Suppressor macrophage treated with lipopolysaccharide for 1 hour (primary cell): ENCODE measurements around the gene MAN2A1.
"Not testable (repeated sequence)": the region's sequence is repeated elsewhere in the genome, so short reads cannot be mapped to it uniquely, and the experiment has no call there.

Experiments used
- DNase-seq, 3 donors: peaks; one replicate each; pipeline ENCODE4 v3.0.0-alpha.2; 2020 to 2022

Gene MAN2A1

DNA sequence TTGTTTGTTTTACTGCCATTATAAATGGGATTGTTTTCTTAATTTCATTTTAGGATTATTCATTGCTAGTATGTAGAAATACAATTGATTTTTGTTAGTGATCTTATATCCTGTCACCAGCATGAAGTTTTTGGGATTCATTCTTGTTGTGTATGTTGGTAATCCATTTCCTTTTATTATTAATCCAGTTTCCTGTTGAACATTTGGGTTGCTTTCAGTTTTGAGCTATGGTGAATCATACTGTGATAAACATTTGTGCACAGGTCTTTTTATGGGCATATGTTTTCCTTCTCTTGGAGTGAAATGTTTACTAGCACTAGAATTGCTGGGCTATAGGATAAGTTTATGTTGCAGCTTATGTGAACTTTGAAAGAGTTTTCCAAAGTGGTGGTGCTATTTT lies 69.6 kb downstream of the MAN2A1 start:
- DNase-seq = peak in 2 of 3 donors; percentile 19 to 23

GRCh38 chr5:109760130-109760529 lies 70.4 kb downstream of the MAN2A1 start:
- DNase-seq = not testable (repeated sequence)

DNA sequence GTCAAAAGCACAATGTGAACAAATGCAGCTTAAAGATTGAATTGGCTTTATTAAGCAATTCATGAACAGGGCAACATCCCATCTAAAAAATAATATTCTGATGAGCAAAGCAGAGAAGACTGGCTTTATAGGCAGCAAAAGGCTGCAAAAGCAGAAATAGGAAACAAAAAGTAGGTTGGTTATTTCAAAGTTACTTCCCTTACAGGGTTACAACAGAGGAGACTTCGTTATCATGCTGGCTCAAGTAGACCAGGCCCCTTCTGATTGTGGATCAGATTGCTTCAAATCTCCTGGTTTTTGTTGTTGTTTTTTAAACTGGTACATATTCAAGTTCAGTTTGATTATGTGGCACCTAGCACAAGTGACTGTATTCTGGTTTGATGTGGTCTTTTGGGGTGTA lies 73.1 kb downstream of the MAN2A1 start:
- DNase-seq = peak in 2 of 3 donors; percentile 33 to 36

DNA sequence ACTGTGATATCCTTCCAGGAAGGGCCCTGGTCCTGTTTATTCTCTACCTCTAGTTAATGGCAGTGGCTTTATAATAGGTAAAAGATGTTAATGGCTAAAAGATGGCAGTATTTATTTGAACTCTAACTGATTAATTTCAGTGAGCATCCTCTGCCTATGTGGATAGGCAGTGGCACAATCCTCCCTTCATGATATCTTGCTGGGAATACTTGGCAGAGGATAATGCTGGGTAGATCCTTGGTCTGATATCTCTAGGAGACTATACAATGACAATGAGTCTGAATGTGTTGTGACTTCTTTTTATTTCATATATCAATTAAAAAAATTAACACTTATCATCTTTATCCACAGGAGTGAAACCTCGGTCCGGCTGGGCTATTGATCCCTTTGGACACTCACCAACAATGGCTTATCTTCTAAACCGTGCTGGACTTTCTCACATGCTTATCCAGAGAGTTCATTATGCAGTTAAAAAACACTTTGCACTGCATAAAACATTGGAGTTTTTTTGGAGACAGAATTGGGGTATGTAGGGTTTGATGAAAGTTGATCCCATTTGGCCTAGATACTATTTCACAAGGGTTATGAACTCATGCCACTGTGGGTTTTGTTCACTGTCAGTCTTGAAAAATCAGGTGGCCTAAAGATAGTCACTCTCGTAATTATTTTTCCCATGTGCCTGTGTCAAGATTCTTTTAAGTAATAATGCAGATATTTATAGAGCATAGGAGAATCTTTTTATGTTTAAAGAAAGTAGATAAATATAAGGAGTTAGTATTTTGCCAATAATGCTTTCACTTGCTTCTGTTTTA lies 77.7 kb downstream of the MAN2A1 start:
- no peak for DNase-seq

GRCh38 chr5:109767997-109768396 lies 78.3 kb downstream of the MAN2A1 start:
- no peak for DNase-seq

GRCh38 chr5:109769597-109770291 lies 80.0 kb downstream of the MAN2A1 start:
- peak in 1 of 3 donors; percentile 4 for DNase-seq

GRCh38 chr5:109775130-109775529 lies 85.4 kb downstream of the MAN2A1 start:
- DNase-seq = no peak

DNA sequence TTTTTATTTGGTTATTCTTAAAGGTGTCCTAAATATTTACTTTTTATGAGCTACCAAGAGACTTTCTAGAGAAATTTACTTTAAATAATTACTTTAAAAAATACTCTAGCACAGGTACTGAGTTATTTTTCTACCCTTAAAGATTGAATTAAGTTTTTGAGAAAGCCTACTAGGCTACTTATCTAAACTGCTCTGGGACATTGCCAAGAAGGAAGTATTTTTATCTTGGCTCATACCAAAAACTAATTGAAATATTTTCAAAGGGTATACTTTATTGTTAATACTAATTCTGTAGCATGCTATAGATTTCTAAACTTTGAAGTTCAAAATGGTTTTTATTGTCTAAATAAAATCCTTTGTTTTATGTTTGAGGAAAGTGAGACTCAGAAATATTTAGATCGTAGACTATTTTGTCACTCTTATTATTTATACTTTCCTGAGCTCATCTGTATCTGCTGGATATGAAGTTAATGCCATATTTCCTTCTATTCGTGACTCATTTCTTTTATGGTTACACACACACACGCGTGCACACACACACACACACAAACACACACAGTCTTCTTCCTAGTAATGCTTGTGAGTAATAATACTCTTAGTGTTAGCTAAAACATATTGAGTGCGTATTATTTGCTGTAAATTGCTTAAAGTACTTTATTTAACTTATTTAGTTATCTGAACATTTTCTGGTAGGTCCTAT lies 89.5 kb downstream of the MAN2A1 start:
- no peak for DNase-seq

- no peak for DNase-seq
Measured at GRCh38 chr5:109784687-109785086, 95.0 kb downstream of the MAN2A1 start.

DNA sequence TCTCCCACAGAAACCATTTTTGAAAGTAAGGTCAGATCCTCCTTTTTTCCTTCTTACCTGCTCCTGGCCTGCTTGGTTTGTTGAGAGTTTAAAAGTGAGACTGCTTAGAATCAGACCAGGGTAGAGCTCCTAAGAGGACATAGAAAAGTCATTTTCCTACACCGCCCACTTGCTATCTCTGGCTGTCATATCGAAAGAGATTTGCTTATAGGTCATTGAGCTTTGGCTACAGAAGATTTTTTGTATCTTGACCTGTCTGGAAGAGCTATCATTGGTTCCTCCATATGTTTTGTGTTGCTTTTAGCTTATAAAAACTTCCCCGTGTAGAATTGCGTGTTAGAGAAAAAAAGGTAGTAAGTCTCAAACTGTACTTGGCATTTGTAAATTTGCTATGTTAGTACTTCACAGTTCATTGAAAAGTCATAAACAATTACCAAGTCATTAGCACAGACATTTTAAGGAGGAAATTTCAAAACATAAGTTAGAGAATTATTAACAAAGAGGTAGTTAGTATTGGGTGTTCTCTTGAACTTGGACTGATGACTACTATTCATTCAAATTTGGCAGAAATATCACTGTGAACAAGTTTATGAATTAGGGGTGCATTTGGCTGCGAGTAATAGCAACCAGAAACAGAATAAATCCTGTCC lies 96.6 kb downstream of the MAN2A1 start:
- no peak for DNase-seq

DNA sequence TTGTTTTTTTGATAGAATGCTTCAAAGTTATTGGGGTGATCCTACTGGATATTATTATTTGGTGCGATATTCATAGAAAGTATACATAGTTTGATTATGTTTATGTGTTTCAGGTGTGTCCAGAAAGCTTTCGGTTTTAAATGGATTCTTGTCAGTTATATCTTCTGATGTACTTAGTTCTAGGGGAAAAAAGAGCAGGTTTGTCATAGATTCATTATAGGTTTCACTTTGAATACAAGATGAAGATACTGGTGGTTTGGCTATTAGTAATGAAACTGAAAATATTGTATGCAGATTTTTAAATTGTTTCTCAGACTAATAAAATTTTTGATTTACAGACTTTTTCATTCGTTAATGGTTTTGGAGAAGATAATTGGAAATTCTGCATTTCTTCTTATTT lies 98.9 kb downstream of the MAN2A1 start:
- DNase-seq = no peak

DNA sequence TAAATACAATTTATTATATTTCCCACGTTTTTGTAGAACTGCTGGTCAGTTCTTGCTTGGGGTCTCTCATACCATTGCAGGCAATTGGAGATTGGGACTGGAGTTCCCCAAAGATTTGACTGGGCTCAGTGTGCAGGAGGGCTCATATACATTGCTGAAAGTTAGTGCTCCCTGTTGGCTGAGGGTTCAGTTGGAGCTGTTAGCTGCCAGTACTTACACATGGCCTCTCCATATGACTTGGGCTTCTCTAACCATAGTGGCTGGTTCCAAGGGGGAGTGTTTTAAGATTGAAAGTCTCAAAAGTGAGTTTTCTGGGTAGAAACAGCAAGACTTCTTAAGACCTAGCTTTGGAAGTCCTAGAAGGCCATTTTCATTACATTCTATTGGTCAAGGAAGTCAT lies 102.9 kb downstream of the MAN2A1 start:
- DNase-seq = no peak

GRCh38 chr5:109803854-109804253 lies 114.1 kb downstream of the MAN2A1 start:
- no peak for DNase-seq

DNA sequence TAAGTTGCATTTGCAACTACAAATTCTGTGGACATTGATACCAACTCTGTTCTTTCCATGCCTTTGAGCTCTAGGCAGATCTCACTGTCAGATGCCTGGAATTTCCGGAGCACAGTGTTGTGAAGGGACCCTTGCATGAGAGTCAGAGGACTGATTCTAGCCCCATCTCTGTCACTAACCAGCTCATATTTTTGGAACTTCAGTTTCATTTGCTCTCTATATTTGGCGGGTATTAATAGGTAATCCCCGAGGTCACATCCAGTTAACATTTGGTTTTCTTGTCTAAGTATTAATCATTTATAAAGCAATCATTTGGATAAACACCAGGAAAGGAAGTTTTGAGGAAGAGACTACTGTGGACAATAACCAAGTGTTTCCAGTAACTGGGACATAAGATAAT lies 115.7 kb downstream of the MAN2A1 start:
- DNase-seq = no peak

DNA sequence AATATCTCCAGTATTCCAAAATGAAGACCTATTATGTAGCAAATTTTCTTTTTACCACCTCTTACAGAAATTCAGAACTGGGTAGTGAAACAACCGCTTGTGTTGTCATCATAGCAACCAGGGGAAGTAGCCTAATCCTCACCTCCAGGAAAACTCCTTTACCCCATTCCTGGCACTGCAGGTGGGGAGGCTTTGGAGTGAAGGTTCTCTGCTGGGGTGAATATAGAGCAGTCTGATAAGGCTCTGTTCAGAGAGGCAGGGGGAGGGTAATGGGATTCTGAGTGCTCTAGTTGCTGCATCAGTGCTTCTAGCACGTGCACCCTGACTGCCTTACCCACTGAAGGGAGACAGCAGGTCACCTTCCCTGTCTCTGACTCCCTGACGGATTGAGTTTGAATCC lies 116.2 kb downstream of the MAN2A1 start:
- no peak for DNase-seq

DNA sequence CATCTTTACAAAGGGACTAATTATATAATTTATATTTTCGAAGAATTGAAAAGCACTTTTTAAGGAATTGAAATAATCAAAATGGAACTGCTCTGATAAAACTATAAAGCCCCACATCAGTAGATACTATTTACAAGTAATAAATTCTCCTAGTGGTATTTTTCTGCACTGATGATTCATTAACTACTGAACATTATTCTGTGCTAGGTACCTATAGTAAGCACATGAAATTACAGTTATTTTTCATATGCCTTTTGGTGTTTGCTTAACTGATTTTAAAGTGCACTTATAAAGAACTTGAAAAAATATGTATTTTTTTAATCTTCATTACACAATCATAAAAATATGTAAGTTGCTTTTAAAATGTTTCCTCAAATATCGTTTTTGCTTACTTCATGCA lies 123.0 kb downstream of the MAN2A1 start:
- no peak for DNase-seq

DNA sequence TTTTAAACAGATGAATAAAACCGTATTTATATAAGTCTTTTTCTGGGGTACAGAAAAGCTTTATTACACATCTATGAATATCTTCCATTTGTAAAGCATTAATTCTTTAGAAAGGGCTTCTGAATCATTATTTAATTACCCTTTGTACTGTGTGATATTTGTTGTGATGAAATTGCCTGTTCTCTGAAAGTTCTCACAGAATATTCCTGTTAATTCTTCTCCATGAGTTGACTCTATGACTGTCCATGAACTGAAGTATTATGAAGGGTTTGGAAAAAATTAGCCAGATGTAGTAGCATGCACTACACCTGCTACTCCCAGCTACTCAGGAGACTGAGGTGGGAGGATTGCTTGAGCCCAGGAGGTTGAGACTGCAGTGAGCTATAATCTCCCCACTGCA lies 127.0 kb downstream of the MAN2A1 start:
- DNase-seq = no peak

DNA sequence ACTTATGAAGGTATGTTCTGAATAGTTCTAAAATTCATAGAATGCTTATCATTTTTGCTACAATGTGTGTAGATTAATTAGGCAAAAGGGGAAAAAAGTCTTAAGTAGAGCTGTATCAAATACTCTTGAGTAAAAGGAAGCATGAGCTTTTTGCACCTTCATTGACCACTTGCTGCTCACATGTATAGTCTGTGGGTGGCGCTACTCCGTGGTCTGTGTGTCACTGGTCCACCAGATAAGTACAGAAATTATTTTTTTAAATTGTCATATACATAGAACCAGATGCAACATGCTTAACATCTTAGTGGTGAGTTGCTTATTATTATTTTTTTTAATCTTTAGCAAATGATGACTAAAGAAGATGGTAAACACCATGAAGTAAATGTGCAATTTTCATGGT lies 130.2 kb downstream of the MAN2A1 start:
- no peak for DNase-seq

DNA sequence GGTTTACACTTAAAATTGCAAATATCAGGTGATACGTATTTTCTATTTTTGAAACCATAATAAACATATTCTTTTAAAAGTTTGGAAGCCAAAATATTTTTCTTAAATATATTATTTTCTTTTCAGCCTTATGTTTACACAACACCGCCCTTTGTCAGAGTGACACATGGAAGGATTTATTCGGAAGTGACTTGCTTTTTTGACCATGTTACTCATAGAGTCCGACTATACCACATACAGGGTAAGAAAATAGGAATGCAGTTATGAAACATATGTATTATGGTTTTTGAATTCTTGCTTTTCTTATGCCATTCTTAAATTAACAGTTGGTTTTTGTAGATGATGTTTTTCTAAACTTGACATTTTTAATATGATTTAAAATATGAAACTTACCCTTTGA lies 133.9 kb downstream of the MAN2A1 start:
- no peak for DNase-seq

DNA sequence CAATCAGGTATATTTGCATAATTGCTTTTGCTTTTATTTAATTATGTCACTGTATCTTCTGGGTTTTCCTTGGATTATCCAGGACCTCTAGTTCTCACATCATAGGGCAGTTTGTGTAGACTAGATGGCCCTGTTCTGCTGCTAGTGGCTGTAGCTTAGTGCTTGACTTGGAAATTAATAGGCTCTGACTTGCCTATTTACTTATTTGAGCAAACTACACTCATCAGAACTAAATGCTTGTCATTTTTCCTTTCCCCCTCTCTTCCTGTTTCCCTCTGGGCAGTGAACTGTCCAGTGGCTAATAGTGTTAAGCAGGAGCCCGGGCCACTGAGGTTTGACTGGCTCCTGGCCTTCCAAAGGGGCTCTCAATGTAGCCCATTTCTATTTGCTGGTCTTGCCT lies 135.7 kb downstream of the MAN2A1 start:
- no peak for DNase-seq

DNA sequence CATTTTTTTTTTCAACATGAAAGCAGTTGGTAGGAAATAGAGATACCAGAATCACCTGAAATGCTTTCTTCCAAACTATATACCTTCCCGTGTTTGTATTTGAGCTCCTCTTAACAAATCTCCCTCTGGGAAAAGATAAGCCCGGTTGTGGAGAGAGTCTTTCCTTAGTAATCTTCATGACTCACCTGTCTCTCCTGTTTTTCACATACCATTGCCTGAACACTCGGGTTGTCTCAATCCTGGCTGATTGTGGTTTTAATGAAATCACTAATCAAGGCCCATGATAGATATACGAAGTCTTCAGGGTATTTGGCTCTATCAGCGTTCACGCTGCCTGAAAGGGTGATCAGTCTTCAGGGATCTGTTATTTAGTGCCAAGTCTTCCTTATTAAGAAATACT lies 136.7 kb downstream of the MAN2A1 start:
- DNase-seq = no peak

DNA sequence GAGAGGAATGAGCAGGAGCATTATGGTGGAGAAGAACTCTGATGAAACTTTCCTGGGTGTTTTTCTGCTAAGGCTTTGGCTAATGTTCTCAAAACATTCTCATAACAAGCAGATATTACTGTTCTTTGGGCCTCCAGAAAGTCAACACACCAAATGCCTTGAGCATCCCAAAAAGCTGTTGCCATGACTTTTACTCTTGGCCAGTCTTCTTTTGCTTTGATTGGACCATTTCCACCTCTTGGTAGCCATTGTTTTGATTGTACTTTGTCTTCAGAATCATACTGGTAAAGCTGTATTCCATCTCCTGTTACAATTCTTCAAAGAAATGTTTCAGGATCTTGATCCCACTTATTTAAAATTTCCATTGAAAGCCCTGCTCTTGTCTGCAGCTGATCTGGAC lies 139.6 kb downstream of the MAN2A1 start:
- DNase-seq = no peak

GRCh38 chr5:109830955-109831502 lies 141.3 kb downstream of the MAN2A1 start:
- no peak for DNase-seq
